ENCODE data around the gene CTRB2. TPM values are rescaled to one million over a fixed set of nuclear protein-coding genes. Genes with fewer than 3 reads are reported as not detected.

The CTRB2 gene
- total RNA-seq, 1 experiment from 2014 or later: not detected

DNA sequence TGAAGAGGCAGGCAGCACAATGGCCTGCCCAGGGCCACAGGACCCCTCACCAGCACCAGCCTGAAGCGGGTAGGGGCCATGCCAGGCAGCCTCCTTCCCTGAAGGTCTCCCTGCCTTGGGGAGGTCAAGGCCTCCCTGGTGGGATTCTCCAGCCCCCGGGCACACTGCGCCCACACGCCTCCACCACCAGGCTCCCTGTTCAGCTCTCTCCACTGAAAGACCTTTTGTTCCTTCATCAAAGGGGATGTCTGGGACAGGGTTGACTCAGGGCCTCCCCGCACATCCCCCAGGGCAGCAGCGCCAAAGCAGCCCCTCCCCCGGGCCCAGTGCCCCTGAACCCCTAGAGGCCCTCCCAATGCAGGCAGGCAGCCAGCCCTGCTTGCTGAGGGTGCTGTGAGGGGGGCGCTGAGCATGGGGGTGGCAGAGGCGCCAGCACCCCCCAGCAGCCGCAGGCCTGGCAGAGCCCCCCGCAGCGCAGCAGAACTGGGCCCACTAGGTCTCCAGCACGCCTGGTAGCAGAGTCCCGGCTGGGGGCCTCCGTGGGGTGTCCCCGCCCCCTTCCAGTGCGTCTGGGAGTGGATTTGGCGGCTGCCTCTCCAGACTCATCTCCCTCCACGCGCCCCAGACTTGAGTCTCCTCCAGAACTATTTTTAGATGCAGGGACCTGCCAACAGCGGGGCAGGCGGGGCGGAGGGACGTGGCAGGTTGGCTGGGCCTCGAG, 31.3 kb upstream of the CTRB2 start:
- Histone ChIP-seq H3K9ac (ENCODE audit: low read length) (peak overlapping the region; percentile 48), H3K4me2 (ENCODE audit: low read depth, low read length, poor library complexity, severe bottlenecking) (peak overlapping the region; percentile 23), H3K27me3 (ENCODE audit: low read length) (no peaks in the 10 kb centered on the region)

DNA sequence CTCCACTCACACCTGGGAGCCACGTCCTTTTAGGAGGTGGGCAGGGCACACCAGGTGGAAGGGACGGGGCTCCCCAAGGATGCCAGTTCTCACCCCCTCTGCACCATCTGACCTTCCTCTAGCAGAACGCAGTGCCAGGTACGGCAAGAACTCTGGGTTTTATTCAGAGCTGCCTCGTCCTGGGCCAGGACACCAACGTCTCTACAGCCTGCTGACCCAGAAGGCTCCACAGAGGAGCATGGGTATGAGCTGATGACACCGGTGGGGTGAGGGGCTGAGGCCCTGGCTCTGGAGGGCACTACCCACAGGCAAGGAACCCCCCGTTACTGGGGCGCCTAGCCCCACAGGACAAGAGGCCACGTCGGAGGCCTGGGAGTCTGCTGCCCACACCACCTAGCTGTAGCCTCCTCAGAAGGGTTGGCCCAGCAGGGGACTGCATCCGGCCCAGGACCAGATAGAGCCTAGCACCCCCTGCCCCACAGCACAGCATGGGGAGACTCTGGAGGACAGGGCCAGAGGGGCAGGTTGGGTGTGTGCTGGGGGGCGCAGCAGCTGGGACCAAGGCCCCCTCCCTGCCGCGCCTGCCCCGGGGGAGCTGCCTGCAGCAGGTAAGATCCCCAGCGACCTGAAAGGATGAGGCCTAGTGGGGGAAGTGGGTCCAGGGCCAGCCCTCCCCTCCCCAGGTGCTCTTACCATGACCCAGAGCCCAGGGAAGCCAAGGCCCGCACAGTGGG, 30.6 kb upstream of the CTRB2 start:
- H3K9ac ChIP-seq (ENCODE audit: low read length): no peak overlapping the region
- H2AFZ ChIP-seq (ENCODE audit: low read length): no peak overlapping the region
- H3K9me3 ChIP-seq (ENCODE audit: low read length): no peaks in the 10 kb centered on the region
- H3K4me3 ChIP-seq (ENCODE audit: low read length): no peak overlapping the region
- H3K4me2 ChIP-seq (ENCODE audit: low read depth, low read length, poor library complexity, severe bottlenecking): no peak overlapping the region
- peaks cover 27% of the 10 kb centered on the region for H3K4me1 ChIP-seq (ENCODE audit: low read length)
- no peak overlapping the region for H3K27ac ChIP-seq (ENCODE audit: low read length)
- DNase-seq: no peak
- no peaks in the 10 kb centered on the region for H3K9me2 ChIP-seq (replicated peaks; ENCODE audit: insufficient read depth, low read length)
- H4K20me1 ChIP-seq (ENCODE audit: insufficient read depth, low read depth, low read length): no peaks in the 10 kb centered on the region
- no peaks in the 10 kb centered on the region for H3K36me3 ChIP-seq (ENCODE audit: insufficient read depth, low read length)
- no peaks in the 10 kb centered on the region for H3K27me3 ChIP-seq (ENCODE audit: low read length)
- no peaks in the 10 kb centered on the region for H3K79me2 ChIP-seq (ENCODE audit: low read length)

More for the DNA sequence above, 31.3 kb upstream of the CTRB2 start:
- H3K9me2 ChIP-seq (replicated peaks; ENCODE audit: insufficient read depth, low read length): no peaks in the 10 kb centered on the region
- peak overlapping the region; percentile 46; the same call in 1 of the 2 replicates for H3K27ac ChIP-seq (ENCODE audit: low read length)
- 0 out of 2 replicates have a peak, but pooled peaks cover 2% of the 10 kb centered on the region for H3K79me2 ChIP-seq (ENCODE audit: low read length)
- H3K9me3 ChIP-seq (ENCODE audit: low read length): no peaks in the 10 kb centered on the region
- peaks cover 27% of the 10 kb centered on the region for H3K4me1 ChIP-seq (ENCODE audit: low read length)
- H3K36me3 ChIP-seq (ENCODE audit: insufficient read depth, low read length): no peaks in the 10 kb centered on the region
- no peak for DNase-seq
- H4K20me1 ChIP-seq (ENCODE audit: insufficient read depth, low read depth, low read length): no peaks in the 10 kb centered on the region
- no peak overlapping the region for H2AFZ ChIP-seq (ENCODE audit: low read length)
- no peak overlapping the region for H3K4me3 ChIP-seq (ENCODE audit: low read length)

DNA sequence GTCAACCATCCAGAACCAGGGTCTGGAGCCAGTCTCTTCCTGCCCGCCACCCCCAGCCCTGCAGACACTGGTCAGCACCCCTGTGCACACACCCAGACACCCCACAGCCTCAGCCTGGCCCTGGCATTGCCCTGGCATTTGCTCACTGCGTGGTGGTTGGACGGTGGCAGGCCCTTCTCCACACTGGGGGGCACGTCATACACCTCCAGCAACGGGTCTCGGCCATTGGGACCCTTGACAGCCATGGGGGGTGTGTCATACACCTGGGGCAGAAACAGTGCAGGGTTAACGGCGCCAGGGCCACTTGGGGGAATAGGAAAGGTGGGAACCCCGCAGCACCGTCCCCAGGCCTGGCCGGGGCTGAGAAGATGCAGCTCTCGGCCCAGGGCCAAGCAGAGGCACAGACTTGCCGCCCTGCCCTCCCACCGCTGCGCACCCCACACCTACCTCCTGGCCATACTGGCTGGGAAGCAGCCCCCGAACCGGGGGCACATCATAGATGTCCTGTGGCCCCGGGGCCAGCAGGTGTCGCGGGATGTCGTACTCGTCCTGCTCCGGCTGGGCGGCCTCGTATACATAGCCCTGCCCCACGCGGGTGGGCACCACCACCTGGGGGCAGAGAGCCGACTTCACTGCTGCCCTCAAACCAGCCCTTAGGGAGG, 29.9 kb upstream of the CTRB2 start:
- Histone ChIP-seq H3K4me3 (ENCODE audit: low read length) (no peak overlapping the region), H3K9ac (ENCODE audit: low read length) (no peak overlapping the region), H3K4me1 (ENCODE audit: low read length) (peaks cover 27% of the 10 kb centered on the region), H3K9me2 (replicated peaks; ENCODE audit: insufficient read depth, low read length) (no peaks in the 10 kb centered on the region), H3K27me3 (ENCODE audit: low read length) (no peaks in the 10 kb centered on the region), H3K9me3 (ENCODE audit: low read length) (no peaks in the 10 kb centered on the region), H2AFZ (ENCODE audit: low read length) (no peak overlapping the region), H3K36me3 (ENCODE audit: insufficient read depth, low read length) (no peaks in the 10 kb centered on the region), H4K20me1 (ENCODE audit: insufficient read depth, low read depth, low read length) (no peaks in the 10 kb centered on the region), H3K4me2 (ENCODE audit: low read depth, low read length, poor library complexity, severe bottlenecking) (no peak overlapping the region), H3K27ac (ENCODE audit: low read length) (no peak overlapping the region), H3K79me2 (ENCODE audit: low read length) (no peaks in the 10 kb centered on the region)
- DNase-seq: no peak

DNA sequence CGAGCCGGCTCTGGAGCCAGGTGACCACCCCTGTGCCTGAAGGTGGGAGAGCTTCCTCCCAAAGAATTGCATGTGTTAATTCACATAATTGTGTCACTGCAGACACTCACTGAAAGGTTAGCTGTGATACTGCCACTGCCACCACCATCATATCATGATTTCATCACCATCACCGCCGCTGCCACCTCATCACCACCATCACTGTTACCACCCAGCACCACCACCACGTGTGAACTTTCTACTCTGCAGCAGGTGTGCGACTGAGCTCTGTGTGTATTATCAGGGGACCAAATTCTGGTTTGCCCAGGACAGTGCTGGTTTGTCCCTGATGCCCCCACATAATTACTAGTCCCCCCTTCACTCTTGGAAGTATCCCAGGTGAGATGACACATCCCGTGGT, 29.3 kb upstream of the CTRB2 start:
- no peaks in the 10 kb centered on the region for H3K27me3 ChIP-seq (ENCODE audit: low read length)
- H3K27ac ChIP-seq (ENCODE audit: low read length): no peak overlapping the region
- H3K9ac ChIP-seq (ENCODE audit: low read length): no peak overlapping the region
- H3K36me3 ChIP-seq (ENCODE audit: insufficient read depth, low read length): no peaks in the 10 kb centered on the region
- H3K4me3 ChIP-seq (ENCODE audit: low read length): no peak overlapping the region
- peaks cover 27% of the 10 kb centered on the region for H3K4me1 ChIP-seq (ENCODE audit: low read length)
- no peaks in the 10 kb centered on the region for H3K9me2 ChIP-seq (replicated peaks; ENCODE audit: insufficient read depth, low read length)
- no peak overlapping the region for H3K4me2 ChIP-seq (ENCODE audit: low read depth, low read length, poor library complexity, severe bottlenecking)
- no peak overlapping the region for H2AFZ ChIP-seq (ENCODE audit: low read length)
- no peaks in the 10 kb centered on the region for H3K9me3 ChIP-seq (ENCODE audit: low read length)
- no peak for DNase-seq
- H4K20me1 ChIP-seq (ENCODE audit: insufficient read depth, low read depth, low read length): no peaks in the 10 kb centered on the region
- H3K79me2 ChIP-seq (ENCODE audit: low read length): no peaks in the 10 kb centered on the region

DNA sequence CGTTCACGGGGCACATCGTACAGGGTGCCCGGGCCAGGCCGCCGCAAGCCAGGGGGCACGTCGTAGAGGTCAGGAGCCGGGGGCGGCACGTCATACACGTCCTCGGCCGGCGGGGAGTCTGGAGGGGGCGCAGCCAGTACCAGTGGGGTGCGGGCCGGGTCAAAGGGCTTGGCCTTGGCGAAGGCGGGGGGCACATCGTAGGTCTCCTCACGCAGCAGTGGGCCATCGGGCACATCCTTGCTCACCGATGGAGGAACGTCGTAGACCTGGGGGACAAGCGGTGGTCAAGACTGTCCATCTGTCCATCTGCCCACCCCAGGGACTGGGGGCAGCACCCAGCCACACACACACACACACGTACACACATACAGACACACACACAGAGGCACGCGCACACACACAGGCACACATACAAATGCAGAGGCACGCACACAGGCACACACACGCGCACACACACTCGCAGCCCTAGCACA, 28.8 kb upstream of the CTRB2 start:
- Histone ChIP-seq H2AFZ (ENCODE audit: low read length) (no peak overlapping the region), H3K9ac (ENCODE audit: low read length) (no peak overlapping the region), H3K4me1 (ENCODE audit: low read length) (peaks cover 27% of the 10 kb centered on the region), H3K9me3 (ENCODE audit: low read length) (no peaks in the 10 kb centered on the region), H3K9me2 (replicated peaks; ENCODE audit: insufficient read depth, low read length) (no peaks in the 10 kb centered on the region), H3K36me3 (ENCODE audit: insufficient read depth, low read length) (no peaks in the 10 kb centered on the region), H3K4me3 (ENCODE audit: low read length) (no peak overlapping the region), H3K4me2 (ENCODE audit: low read depth, low read length, poor library complexity, severe bottlenecking) (no peak overlapping the region), H3K27ac (ENCODE audit: low read length) (no peak overlapping the region), H3K79me2 (ENCODE audit: low read length) (no peaks in the 10 kb centered on the region), H4K20me1 (ENCODE audit: insufficient read depth, low read depth, low read length) (no peaks in the 10 kb centered on the region), H3K27me3 (ENCODE audit: low read length) (no peaks in the 10 kb centered on the region)
- DNase-seq: no peak

DNA sequence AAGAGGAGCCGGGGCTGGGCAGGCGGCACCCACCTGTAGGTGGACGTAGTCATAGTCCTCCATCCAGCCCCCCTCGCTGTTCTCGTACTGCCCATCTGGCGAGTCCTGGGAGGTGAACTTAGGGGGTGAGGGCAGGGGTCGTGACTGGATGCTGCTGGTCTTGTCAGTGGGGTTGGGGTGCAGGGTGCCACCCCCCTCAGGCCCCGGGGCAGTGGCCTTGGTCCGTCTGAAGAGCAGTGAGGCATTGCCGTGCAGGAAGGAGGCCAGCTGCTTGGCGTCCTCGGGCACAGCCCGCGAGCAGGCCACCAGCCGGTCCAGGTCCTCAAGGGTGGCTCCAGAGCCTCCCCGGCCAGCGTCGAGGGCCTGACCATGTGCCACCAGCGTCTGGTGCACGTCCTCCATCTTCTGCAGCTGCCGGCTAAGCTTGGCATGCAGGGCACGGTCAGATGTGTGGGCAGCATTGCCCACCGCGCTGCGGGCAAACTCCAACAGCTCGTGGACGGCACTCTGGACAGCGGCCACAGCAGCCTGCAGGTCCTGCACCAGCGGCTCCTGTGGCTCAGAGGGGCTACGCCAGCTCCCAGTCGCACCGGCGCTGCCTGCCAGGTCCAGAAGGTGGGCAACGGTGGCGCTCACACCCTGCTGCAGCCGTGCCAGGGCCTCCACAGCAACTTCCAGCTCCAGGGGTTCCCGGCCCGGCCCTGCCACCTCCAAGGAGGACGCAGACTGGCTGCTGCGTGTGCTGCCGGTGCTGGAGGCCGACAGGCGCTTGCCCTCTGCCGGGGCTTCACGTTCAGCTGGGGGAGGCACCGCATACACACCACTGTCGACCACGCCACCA, 28.1 kb upstream of the CTRB2 start:
- DNase-seq: no peak
- Histone ChIP-seq H3K9me3 (ENCODE audit: low read length) (no peaks in the 10 kb centered on the region), H3K27me3 (ENCODE audit: low read length) (no peaks in the 10 kb centered on the region), H3K4me2 (ENCODE audit: low read depth, low read length, poor library complexity, severe bottlenecking) (no peak overlapping the region), H3K4me3 (ENCODE audit: low read length) (no peak overlapping the region), H2AFZ (ENCODE audit: low read length) (no peak overlapping the region), H3K4me1 (ENCODE audit: low read length) (peaks cover 24% of the 10 kb centered on the region), H4K20me1 (ENCODE audit: insufficient read depth, low read depth, low read length) (no peaks in the 10 kb centered on the region), H3K9me2 (replicated peaks; ENCODE audit: insufficient read depth, low read length) (no peaks in the 10 kb centered on the region), H3K27ac (ENCODE audit: low read length) (no peak overlapping the region), H3K79me2 (ENCODE audit: low read length) (no peaks in the 10 kb centered on the region), H3K36me3 (ENCODE audit: insufficient read depth, low read length) (no peaks in the 10 kb centered on the region), H3K9ac (ENCODE audit: low read length) (no peak overlapping the region)

DNA sequence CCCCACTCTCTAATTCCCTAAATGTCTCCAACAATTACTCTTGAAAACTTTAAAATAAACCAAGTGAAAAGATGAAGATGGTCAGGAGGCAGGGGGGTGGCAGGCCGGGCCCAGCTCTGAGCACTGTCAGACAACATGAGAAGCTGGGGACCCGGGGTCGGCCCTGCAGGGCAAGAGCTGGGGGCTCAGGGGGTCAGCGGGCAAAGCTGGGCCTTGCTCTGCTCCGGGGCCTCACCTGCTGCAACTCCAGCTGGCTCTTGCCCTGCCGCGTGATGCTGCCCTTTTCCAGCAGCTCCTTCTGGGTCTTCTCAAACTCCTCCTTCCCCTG, 26.6 kb upstream of the CTRB2 start:
- Histone ChIP-seq H3K36me3 (ENCODE audit: insufficient read depth, low read length) (no peaks in the 10 kb centered on the region), H3K9ac (ENCODE audit: low read length) (no peak overlapping the region), H3K9me3 (ENCODE audit: low read length) (no peaks in the 10 kb centered on the region), H3K4me3 (ENCODE audit: low read length) (no peak overlapping the region), H3K27ac (ENCODE audit: low read length) (no peak overlapping the region), H3K4me2 (ENCODE audit: low read depth, low read length, poor library complexity, severe bottlenecking) (no peak overlapping the region), H3K27me3 (ENCODE audit: low read length) (no peaks in the 10 kb centered on the region), H3K9me2 (replicated peaks; ENCODE audit: insufficient read depth, low read length) (no peaks in the 10 kb centered on the region), H2AFZ (ENCODE audit: low read length) (no peak overlapping the region), H4K20me1 (ENCODE audit: insufficient read depth, low read depth, low read length) (no peaks in the 10 kb centered on the region), H3K79me2 (ENCODE audit: low read length) (no peaks in the 10 kb centered on the region), H3K4me1 (ENCODE audit: low read length) (peaks cover 9% of the 10 kb centered on the region)
- DNase-seq: no peak
